Peyer's patch (tissue), 4 donors: ENCODE measurements around the gene CHAF1A.

Experiments
- CTCF ChIP-seq, 6 experiments: fragments of 450-650 bp in 4 of 6; fragments of 200-600 bp in 2 of 6; sonication (generic) in 1 of 6; IDR thresholded peaks; one replicate each; pipeline ENCODE4 v1.5.1; 2017 to 2019; ENCODE audit warnings: antibody characterized with exemption in 6 of 6, mild to moderate bottlenecking in 3 of 6, moderate library complexity in 1 of 6
- POLR2A ChIP-seq, 2 donors: fragments of 450-650 bp; IDR thresholded peaks; one replicate each; pipeline ENCODE4 v1.5.1; 2017; ENCODE audit warnings: antibody characterized with exemption in 2 of 2, mild to moderate bottlenecking in 2 of 2, moderate library complexity in 2 of 2

GRCh38 chr19:4431808-4432674 is 29.6 kb downstream of the CHAF1A start:
- TF ChIP-seq CTCF (IDR thresholded peaks at IDR 0.05): no peak
- no peak for TF ChIP-seq POLR2A (IDR thresholded peaks at IDR 0.05)
